Esophagus muscularis mucosa (tissue), 4 donors: Measurements from ENCODE around the gene SLC7A4.

Experiments
- CTCF ChIP-seq, 3 experiments: fragments of 200-600 bp in 2 of 3; fragments of 450-650 bp in 1 of 3; sonication (generic) in 2 of 3; IDR thresholded peaks; one replicate each; pipeline ENCODE4 v1.5.1; 2017 to 2019; ENCODE audit warnings: antibody characterized with exemption in 3 of 3, mild to moderate bottlenecking in 2 of 3, moderate library complexity in 1 of 3
- EP300 ChIP-seq: sonication (generic); formaldehyde crosslinking; IDR thresholded peaks from one replicate; pipeline ENCODE4 v1.6.1; 2017; ENCODE audit warnings: antibody characterized with exemption
- POLR2A ChIP-seq: fragments of 450-650 bp; IDR thresholded peaks from one replicate; pipeline ENCODE4 v1.6.1; 2017; ENCODE audit warnings: antibody characterized with exemption, moderate library complexity, mild to moderate bottlenecking, low read depth
- POLR2AphosphoS5 ChIP-seq, 2 donors: sonication (generic); formaldehyde crosslinking; IDR thresholded peaks; one replicate each; pipeline ENCODE4 v1.6.1; 2017; ENCODE audit warnings: antibody characterized with exemption in 2 of 2

DNA sequence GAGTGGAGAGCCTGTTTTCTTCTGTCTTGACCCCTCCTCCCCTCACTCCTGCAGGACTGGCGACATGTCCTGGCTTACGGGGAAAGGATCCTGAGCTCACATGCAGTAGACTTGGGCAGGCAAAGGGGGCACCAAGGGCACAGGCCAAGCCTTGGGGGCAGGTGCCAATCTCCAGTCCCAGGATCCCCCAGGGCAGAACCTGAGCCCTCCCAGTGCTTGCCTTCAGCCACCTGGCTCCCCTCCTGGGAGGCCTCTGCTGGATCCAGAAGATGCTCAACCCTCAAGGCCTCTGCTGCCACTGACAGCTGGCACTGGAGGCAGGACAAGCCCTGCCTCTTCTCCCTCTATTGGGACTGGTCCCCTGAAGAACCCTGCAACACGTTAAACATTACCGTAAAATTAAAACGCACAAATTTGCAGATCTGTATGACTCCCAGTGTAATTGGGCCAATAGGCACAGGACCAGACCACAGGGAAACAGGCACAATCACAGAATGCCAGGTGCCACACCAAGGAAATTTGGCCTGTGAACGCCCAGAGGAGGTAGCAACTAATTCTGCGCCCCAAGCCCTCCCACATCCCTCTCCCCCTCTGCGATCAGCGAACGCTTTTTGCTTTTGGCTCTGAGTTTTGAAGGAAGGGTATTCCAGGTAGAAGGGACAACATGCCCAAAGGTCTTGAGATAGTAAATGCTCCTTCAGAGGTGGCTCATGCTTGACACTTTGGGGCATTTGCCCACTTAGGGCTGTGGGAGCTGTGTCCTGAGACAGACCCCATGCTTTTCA is 51.2 kb downstream of the SLC7A4 start:
- TF ChIP-seq POLR2A (no peak), POLR2AphosphoS5 (IDR thresholded peaks at IDR 0.05) (no peak), CTCF (IDR thresholded peaks at IDR 0.05) (no peak), EP300 (no peak)
